Peyer's patch (tissue), 4 donors: ENCODE data around the gene CUBN.

Experiments used
- POLR2A ChIP-seq, 2 donors: fragments of 450-650 bp; IDR thresholded peaks; one replicate each; pipeline ENCODE4 v1.5.1; 2017; ENCODE audit warnings: antibody characterized with exemption in 2 of 2, mild to moderate bottlenecking in 2 of 2, moderate library complexity in 2 of 2
- TF ChIP-seq, protein P1 (sequence below), 6 experiments: fragments of 450-650 bp in 4 of 6; fragments of 200-600 bp in 2 of 6; sonication (generic) in 1 of 6; IDR thresholded peaks; one replicate each; pipeline ENCODE4 v1.5.1; 2017 to 2019; ENCODE audit warnings: antibody characterized with exemption in 6 of 6, mild to moderate bottlenecking in 3 of 6, moderate library complexity in 1 of 6

GRCh38 chr10:16916496-16916895 is 213.1 kb downstream of the CUBN start:
- TF ChIP-seq, protein P1, sequence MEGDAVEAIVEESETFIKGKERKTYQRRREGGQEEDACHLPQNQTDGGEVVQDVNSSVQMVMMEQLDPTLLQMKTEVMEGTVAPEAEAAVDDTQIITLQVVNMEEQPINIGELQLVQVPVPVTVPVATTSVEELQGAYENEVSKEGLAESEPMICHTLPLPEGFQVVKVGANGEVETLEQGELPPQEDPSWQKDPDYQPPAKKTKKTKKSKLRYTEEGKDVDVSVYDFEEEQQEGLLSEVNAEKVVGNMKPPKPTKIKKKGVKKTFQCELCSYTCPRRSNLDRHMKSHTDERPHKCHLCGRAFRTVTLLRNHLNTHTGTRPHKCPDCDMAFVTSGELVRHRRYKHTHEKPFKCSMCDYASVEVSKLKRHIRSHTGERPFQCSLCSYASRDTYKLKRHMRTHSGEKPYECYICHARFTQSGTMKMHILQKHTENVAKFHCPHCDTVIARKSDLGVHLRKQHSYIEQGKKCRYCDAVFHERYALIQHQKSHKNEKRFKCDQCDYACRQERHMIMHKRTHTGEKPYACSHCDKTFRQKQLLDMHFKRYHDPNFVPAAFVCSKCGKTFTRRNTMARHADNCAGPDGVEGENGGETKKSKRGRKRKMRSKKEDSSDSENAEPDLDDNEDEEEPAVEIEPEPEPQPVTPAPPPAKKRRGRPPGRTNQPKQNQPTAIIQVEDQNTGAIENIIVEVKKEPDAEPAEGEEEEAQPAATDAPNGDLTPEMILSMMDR (IDR thresholded peaks at IDR 0.05), result no peak
- TF ChIP-seq POLR2A (IDR thresholded peaks at IDR 0.05), result no peak
